ENCODE results near the gene TNFAIP8L3. TPM values are rescaled to one million over a fixed set of nuclear protein-coding genes. Genes with fewer than 3 reads are reported as not detected.

TNFAIP8L3 gene
- total and polyA plus RNA-seq, 9 of the 15 experiments (the other 6 are each of a cell fraction or from before 2014, with no cell fraction given) = 0.13 TPM; not detected in 8

- no peak for FAIRE-seq
Measured at GRCh38 chr15:51107612-51108011, 12.9 kb upstream of the TNFAIP8L3 start.

GRCh38 chr15:51106481-51106880, 11.8 kb upstream of the TNFAIP8L3 start:
- Histone ChIP-seq H3K4me2 (ENCODE audit: insufficient read depth, low read length) (no peak overlapping the region), H3K9me3 (replicated peaks; ENCODE audit: control insufficient read depth, insufficient read depth, low read depth, low read length) (no peaks in the 10 kb centered on the region), H3K4me1 (replicated peaks in 1 of 2; ENCODE audit: control insufficient read depth in 2 of 2, insufficient read depth in 2 of 2, low read length in 2 of 2) (no peaks in the 10 kb centered on the region), H2AFZ (ENCODE audit: low read depth, low read length) (no peak overlapping the region), H3K79me2 (ENCODE audit: control insufficient read depth, insufficient read depth, low read length) (no peaks in the 10 kb centered on the region), H3K36me3 (ENCODE audit: control insufficient read depth, insufficient read depth, low read length) (no peaks in the 10 kb centered on the region), H3K27ac (ENCODE audit: extremely low read depth, low read depth, low read length) (no peak overlapping the region), H3K9ac (ENCODE audit: insufficient read depth in 1 of 2, low read depth in 2 of 2, low read length in 2 of 2) (no peak overlapping the region), H3K9me1 (ENCODE audit: control insufficient read depth, insufficient read depth, low read length) (peaks cover 3% of the 10 kb centered on the region), H3K4me3 (no peak overlapping the region), H3K27me3 (ENCODE audit: control insufficient read depth in 2 of 2, insufficient read depth in 2 of 2, low read length in 2 of 2) (peaks cover 14 to 31% of the 10 kb centered on the region in 2 experiments), H4K20me1 (replicated peaks; ENCODE audit: control insufficient read depth, insufficient read depth, low read length) (peaks cover 12% of the 10 kb centered on the region; the same call in 1 of the 2 replicates)
- FAIRE-seq = no peak
- no peak for DNase-seq (ENCODE audit: extremely low read depth in 1 of 4, low spot score in 3 of 4)
- no peak for ATAC-seq
- in situ Hi-C loops (cut with MboI) = no loop called here
- intact Hi-C loops (cut with micrococcal nuclease) = no loop called here
- BruUV-seq (replicated peaks) = no TSS peak
- POLR2A ChIA-PET = no interaction called here
- CTCF ChIA-PET (ENCODE audit: low intra/inter-chr PET ratio) = no interaction called here
- TF ChIP-seq ZNF140 (CRISPR knock-in tag; IDR thresholded peaks at IDR 0.05) = no peak
- TF ChIP-seq GTF2E2 (tag; IDR thresholded peaks at IDR 0.05) = no peak
- TF ChIP-seq SOX6 (IDR thresholded peaks at IDR 0.05) = no peak
- TF ChIP-seq ZNF146 (CRISPR knock-in tag; IDR thresholded peaks at IDR 0.05; ENCODE audit: unreplicated experiment) = no peak
- TF ChIP-seq NR2F6 (CRISPR knock-in tag; IDR thresholded peaks at IDR 0.05) = no peak
- no peak for TF ChIP-seq TRIM28 (IDR thresholded peaks at IDR 0.05)
- no peak for TF ChIP-seq SIX5 (IDR thresholded peaks at IDR 0.05; ENCODE audit: borderline replicate concordance in 1 of 2, insufficient read depth in 1 of 2, low read depth in 1 of 2, low read length in 2 of 2)
- TF ChIP-seq OTX1 (CRISPR knock-in tag; IDR thresholded peaks at IDR 0.05) = no peak
- TF ChIP-seq NCOA4 (IDR thresholded peaks at IDR 0.05; ENCODE audit: partially characterized antibody) = no peak
- TF ChIP-seq ZNF12 (CRISPR knock-in tag; IDR thresholded peaks at IDR 0.05) = no peak
- no peak for TF ChIP-seq ZEB2 (IDR thresholded peaks at IDR 0.05)
- no peak for TF ChIP-seq FOSL1 (tag; conservative IDR thresholded peaks at IDR 0.05)
- no peak for TF ChIP-seq HIVEP1 (CRISPR knock-in tag; IDR thresholded peaks at IDR 0.05)
- TF ChIP-seq FOXP1 (CRISPR knock-in tag; IDR thresholded peaks at IDR 0.05) = no peak
- TF ChIP-seq NR2C2 (CRISPR knock-in tag; IDR thresholded peaks at IDR 0.05) = no peak
- no peak for TF ChIP-seq NR2C2 (tag; IDR thresholded peaks at IDR 0.05)
- no peak for TF ChIP-seq ELK1 (CRISPR knock-in tag; IDR thresholded peaks at IDR 0.05)
- no peak for TF ChIP-seq PHTF2 (CRISPR knock-in tag; IDR thresholded peaks at IDR 0.05)

More at GRCh38 chr15:51107612-51108011, 12.9 kb upstream of the TNFAIP8L3 start:
- H3K4me2 ChIP-seq (ENCODE audit: insufficient read depth, low read length) = no peak overlapping the region
- CTCF ChIA-PET (ENCODE audit: low intra/inter-chr PET ratio) = interaction anchor here (0.6 kb wide), 1 partner anchor 55 kb away, joined by 5 read pairs; no protein-coding TSS in a partner anchor
- in situ Hi-C loops (cut with MboI) (no loop called here), intact Hi-C loops (cut with micrococcal nuclease) (no loop called here)
- POLR2A ChIA-PET = interaction anchor here (0.7 to 0.9 kb wide), 3 partner anchors 8 to 112 kb away, joined by 3 to 5 read pairs (median 5); no protein-coding TSS in a partner anchor
- no peaks in the 10 kb centered on the region for H3K36me3 ChIP-seq (ENCODE audit: control insufficient read depth, insufficient read depth, low read length)
- H3K9ac ChIP-seq (ENCODE audit: insufficient read depth in 1 of 2, low read depth in 2 of 2, low read length in 2 of 2) = no peak overlapping the region
- DNase-seq (ENCODE audit: extremely low read depth in 1 of 4, low spot score in 3 of 4) (no peak), ATAC-seq (no peak)
- H4K20me1 ChIP-seq (replicated peaks; ENCODE audit: control insufficient read depth, insufficient read depth, low read length) = peaks cover 12% of the 10 kb centered on the region; the same call in 1 of the 2 replicates
- no peaks in the 10 kb centered on the region for H3K79me2 ChIP-seq (ENCODE audit: control insufficient read depth, insufficient read depth, low read length)
- no peak overlapping the region for H2AFZ ChIP-seq (ENCODE audit: low read depth, low read length)
- BruUV-seq (replicated peaks) = no TSS peak
- no peaks in the 10 kb centered on the region for H3K4me1 ChIP-seq (replicated peaks in 1 of 2; ENCODE audit: control insufficient read depth in 2 of 2, insufficient read depth in 2 of 2, low read length in 2 of 2)
- TF ChIP-seq SNIP1 (IDR thresholded peaks at IDR 0.05; ENCODE audit: low read depth) (no peak), ZNF766 (CRISPR knock-in tag; conservative IDR thresholded peaks at IDR 0.05) (no peak), SNAPC5 (CRISPR knock-in tag; IDR thresholded peaks at IDR 0.05) (no peak)
- no peak overlapping the region for H3K4me3 ChIP-seq
- no peaks in the 10 kb centered on the region for H3K9me3 ChIP-seq (replicated peaks; ENCODE audit: control insufficient read depth, insufficient read depth, low read depth, low read length)
- H3K27me3 ChIP-seq (ENCODE audit: control insufficient read depth in 2 of 2, insufficient read depth in 2 of 2, low read length in 2 of 2) = peaks cover 11 to 32% of the 10 kb centered on the region in 2 experiments
- 17% methylated on average over 3 of the region's 3 CpGs for WGBS (ENCODE audit: insufficient coverage, low coverage, missing lambda C conversion rate)
- H3K9me1 ChIP-seq (ENCODE audit: control insufficient read depth, insufficient read depth, low read length) = peaks cover 3% of the 10 kb centered on the region
- H3K27ac ChIP-seq (ENCODE audit: extremely low read depth, low read depth, low read length) = no peak overlapping the region

Measured in K562 (cell line).